Measurements from ENCODE around the gene EMID1. TPM values are rescaled to one million over a fixed set of nuclear protein-coding genes. Genes with fewer than 3 reads are reported as not detected.

The EMID1 gene
- total RNA-seq, 1 experiment from 2014 or later, result 9.6 TPM

DNA sequence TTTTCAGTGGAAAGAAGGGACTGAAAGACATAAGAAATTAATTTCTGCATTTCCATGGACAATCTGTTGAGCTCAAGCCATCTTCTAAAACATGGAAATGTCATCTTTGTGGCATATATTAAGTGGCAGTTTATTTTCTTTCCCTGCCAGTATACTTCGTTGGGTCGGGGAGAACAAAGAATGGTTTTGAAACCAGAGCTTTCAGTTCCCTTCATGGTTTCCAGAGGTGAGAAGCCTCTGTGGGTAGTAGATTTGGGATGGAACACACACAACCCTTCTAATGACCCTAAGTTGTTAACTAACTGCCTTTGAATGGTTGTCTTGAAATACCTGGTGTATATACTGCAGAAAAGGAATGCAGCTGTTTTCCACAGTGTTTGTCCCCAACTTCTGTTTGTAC is 83.1 kb downstream of the EMID1 start:
- H3K4me3 ChIP-seq (replicated peaks in 1 of 2; ENCODE audit: low read depth in 1 of 2, low read length in 2 of 2), result no peak overlapping the region
- no peak overlapping the region for H3K27ac ChIP-seq (ENCODE audit: low read depth, low read length)
- H3K36me3 ChIP-seq (ENCODE audit: control insufficient read depth in 1 of 2, insufficient read depth in 2 of 2, low read length in 2 of 2), result peaks cover 76 to 93% of the 10 kb centered on the region in 2 experiments
- H3K79me2 ChIP-seq (ENCODE audit: insufficient read depth, low read length), result peaks cover 99% of the 10 kb centered on the region
- no peak for ATAC-seq
- no peak overlapping the region for H3K9ac ChIP-seq (ENCODE audit: low read length)
- H3K27me3 ChIP-seq (ENCODE audit: insufficient read depth, low read length), result no peaks in the 10 kb centered on the region
- DNase-seq (ENCODE audit: low read depth, low spot score), result no peak
- ChIA-PET POLR2A (interaction anchor here (1.4 kb wide), 1 partner anchor 15 kb away, joined by 3 read pairs; no protein-coding TSS in a partner anchor), RAD21 (ENCODE audit: low non-redundant PET in 1 of 2, low total read pairs in 2 of 2, uncharacterized antibody in 2 of 2, unreplicated experiment in 2 of 2) (interaction anchor here in 1 of 2 experiments (0.6 kb wide), 1 partner anchor 27 kb away, joined by 5 read pairs; no protein-coding TSS in a partner anchor), CTCF (no interaction called here)
- intact Hi-C loops (cut with micrococcal nuclease), result no loop called here
- H2AFZ ChIP-seq (ENCODE audit: low read depth, low read length, poor library complexity, severe bottlenecking), result no peak overlapping the region
- H3K4me2 ChIP-seq (ENCODE audit: low read length), result no peak overlapping the region
- H4K20me1 ChIP-seq (ENCODE audit: insufficient read depth), result peaks cover 42% of the 10 kb centered on the region; the same call in 1 of the 2 replicates
- H3K4me1 ChIP-seq (ENCODE audit: control insufficient read depth in 1 of 2, insufficient read depth in 2 of 2, low read length in 2 of 2), result peaks cover 0 to 3% of the 10 kb centered on the region in 2 experiments; a peak in 1 of 4 replicates
- no TSS peak for BruUV-seq (replicated peaks)
- TF ChIP-seq, protein P1, sequence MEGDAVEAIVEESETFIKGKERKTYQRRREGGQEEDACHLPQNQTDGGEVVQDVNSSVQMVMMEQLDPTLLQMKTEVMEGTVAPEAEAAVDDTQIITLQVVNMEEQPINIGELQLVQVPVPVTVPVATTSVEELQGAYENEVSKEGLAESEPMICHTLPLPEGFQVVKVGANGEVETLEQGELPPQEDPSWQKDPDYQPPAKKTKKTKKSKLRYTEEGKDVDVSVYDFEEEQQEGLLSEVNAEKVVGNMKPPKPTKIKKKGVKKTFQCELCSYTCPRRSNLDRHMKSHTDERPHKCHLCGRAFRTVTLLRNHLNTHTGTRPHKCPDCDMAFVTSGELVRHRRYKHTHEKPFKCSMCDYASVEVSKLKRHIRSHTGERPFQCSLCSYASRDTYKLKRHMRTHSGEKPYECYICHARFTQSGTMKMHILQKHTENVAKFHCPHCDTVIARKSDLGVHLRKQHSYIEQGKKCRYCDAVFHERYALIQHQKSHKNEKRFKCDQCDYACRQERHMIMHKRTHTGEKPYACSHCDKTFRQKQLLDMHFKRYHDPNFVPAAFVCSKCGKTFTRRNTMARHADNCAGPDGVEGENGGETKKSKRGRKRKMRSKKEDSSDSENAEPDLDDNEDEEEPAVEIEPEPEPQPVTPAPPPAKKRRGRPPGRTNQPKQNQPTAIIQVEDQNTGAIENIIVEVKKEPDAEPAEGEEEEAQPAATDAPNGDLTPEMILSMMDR (IDR thresholded peaks at IDR 0.05 in 2 of 3, conservative IDR thresholded peaks at IDR 0.05 in 1 of 3; ENCODE audit: borderline replicate concordance in 1 of 3, insufficient read depth in 1 of 3, low read depth in 2 of 3, low read length in 2 of 3), result no peak
- TF ChIP-seq ELF1 (IDR thresholded peaks at IDR 0.05; ENCODE audit: borderline replicate concordance, low read depth), result no peak
- TF ChIP-seq, protein P2, sequence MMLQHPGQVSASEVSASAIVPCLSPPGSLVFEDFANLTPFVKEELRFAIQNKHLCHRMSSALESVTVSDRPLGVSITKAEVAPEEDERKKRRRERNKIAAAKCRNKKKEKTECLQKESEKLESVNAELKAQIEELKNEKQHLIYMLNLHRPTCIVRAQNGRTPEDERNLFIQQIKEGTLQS (IDR thresholded peaks at IDR 0.05), result no peak
- TF ChIP-seq, protein P3, sequence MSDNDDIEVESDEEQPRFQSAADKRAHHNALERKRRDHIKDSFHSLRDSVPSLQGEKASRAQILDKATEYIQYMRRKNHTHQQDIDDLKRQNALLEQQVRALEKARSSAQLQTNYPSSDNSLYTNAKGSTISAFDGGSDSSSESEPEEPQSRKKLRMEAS (IDR thresholded peaks at IDR 0.05), result no peak
- no peak for TF ChIP-seq POLR2AphosphoS5 (IDR thresholded peaks at IDR 0.05; ENCODE audit: low read depth, low read length)
- TF ChIP-seq, protein P4, sequence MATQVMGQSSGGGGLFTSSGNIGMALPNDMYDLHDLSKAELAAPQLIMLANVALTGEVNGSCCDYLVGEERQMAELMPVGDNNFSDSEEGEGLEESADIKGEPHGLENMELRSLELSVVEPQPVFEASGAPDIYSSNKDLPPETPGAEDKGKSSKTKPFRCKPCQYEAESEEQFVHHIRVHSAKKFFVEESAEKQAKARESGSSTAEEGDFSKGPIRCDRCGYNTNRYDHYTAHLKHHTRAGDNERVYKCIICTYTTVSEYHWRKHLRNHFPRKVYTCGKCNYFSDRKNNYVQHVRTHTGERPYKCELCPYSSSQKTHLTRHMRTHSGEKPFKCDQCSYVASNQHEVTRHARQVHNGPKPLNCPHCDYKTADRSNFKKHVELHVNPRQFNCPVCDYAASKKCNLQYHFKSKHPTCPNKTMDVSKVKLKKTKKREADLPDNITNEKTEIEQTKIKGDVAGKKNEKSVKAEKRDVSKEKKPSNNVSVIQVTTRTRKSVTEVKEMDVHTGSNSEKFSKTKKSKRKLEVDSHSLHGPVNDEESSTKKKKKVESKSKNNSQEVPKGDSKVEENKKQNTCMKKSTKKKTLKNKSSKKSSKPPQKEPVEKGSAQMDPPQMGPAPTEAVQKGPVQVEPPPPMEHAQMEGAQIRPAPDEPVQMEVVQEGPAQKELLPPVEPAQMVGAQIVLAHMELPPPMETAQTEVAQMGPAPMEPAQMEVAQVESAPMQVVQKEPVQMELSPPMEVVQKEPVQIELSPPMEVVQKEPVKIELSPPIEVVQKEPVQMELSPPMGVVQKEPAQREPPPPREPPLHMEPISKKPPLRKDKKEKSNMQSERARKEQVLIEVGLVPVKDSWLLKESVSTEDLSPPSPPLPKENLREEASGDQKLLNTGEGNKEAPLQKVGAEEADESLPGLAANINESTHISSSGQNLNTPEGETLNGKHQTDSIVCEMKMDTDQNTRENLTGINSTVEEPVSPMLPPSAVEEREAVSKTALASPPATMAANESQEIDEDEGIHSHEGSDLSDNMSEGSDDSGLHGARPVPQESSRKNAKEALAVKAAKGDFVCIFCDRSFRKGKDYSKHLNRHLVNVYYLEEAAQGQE (IDR thresholded peaks at IDR 0.05; ENCODE audit: low read depth), result no peak
- no peak for TF ChIP-seq CEBPB (IDR thresholded peaks at IDR 0.05; ENCODE audit: low read depth)
- TF ChIP-seq SIN3A (IDR thresholded peaks at IDR 0.05; ENCODE audit: low read depth), result no peak
- no peak for TF ChIP-seq ZFX (IDR thresholded peaks at IDR 0.05)
- TF ChIP-seq RAD21 (IDR thresholded peaks at IDR 0.05; ENCODE audit: low read depth), result no peak
- TF ChIP-seq, protein P5, sequence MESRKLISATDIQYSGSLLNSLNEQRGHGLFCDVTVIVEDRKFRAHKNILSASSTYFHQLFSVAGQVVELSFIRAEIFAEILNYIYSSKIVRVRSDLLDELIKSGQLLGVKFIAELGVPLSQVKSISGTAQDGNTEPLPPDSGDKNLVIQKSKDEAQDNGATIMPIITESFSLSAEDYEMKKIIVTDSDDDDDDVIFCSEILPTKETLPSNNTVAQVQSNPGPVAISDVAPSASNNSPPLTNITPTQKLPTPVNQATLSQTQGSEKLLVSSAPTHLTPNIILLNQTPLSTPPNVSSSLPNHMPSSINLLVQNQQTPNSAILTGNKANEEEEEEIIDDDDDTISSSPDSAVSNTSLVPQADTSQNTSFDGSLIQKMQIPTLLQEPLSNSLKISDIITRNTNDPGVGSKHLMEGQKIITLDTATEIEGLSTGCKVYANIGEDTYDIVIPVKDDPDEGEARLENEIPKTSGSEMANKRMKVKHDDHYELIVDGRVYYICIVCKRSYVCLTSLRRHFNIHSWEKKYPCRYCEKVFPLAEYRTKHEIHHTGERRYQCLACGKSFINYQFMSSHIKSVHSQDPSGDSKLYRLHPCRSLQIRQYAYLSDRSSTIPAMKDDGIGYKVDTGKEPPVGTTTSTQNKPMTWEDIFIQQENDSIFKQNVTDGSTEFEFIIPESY (IDR thresholded peaks at IDR 0.05; ENCODE audit: extremely low read depth, insufficient replicate concordance, low read length), result no peak
- no peak for TF ChIP-seq CBX3 (IDR thresholded peaks at IDR 0.05; ENCODE audit: low read depth)
- TF ChIP-seq YY1 (IDR thresholded peaks at IDR 0.05; ENCODE audit: extremely low read depth, insufficient replicate concordance, low read depth, low read length), result no peak
- no peak for TF ChIP-seq ZNF274 (IDR thresholded peaks at IDR 0.05; ENCODE audit: low read depth, low read length)
- no peak for TF ChIP-seq SRF (IDR thresholded peaks at IDR 0.05; ENCODE audit: low read depth)
- no peaks in the 10 kb centered on the region for H3K9me3 ChIP-seq (ENCODE audit: control insufficient read depth in 1 of 2, insufficient read depth in 1 of 2, low read depth in 1 of 2, low read length in 2 of 2)
- H3K9me2 ChIP-seq (ENCODE audit: insufficient read depth), result no peaks in the 10 kb centered on the region
